HCT116 (cell line): Measurements from ENCODE around the gene LMNA. TPM values are rescaled to one million over a fixed set of nuclear protein-coding genes. Genes with fewer than 3 reads are reported as not detected.
"Not testable (repeated sequence)": the region's sequence is repeated elsewhere in the genome, so short reads cannot be mapped to it uniquely, and the experiment has no call there.

ENCODE experiments used
- ATAC-seq: fragments of 200-7000 bp; cut with Tn5 transposase; 2 replicates; pipeline ENCODE4 v1.9.1; 2020; ENCODE audit warnings: mild to moderate bottlenecking, moderate library complexity
- BruUV-seq: library from RNA; stranded (reverse); fragments of 400-500 nt; replicated peaks from 2 replicates; lab custom pipeline; 2021; lab: Mats Ljungman, UMichigan
- CTCF ChIA-PET: fragments of 300-600 bp; sonication (Branson Sonifier 250); formaldehyde crosslinking; loops from one replicate; lab custom pipeline; 2021; ENCODE audit warnings: antibody characterized with exemption; lab: Charles Lee
- POLR2A ChIA-PET: fragments of 300-600, 350-600 bp; sonication (Branson Sonifier 250); formaldehyde crosslinking; loops from one replicate; lab custom pipeline; 2021; ENCODE audit warnings: antibody characterized with exemption; lab: Charles Lee
- RAD21 ChIA-PET, 2 experiments: fragments of 300-600 bp; sonication (Branson Sonifier 250); formaldehyde crosslinking; loops; one replicate each; lab custom pipeline; 2023; ENCODE audit warnings: low total read pairs in 2 of 2; ENCODE audit not compliant: uncharacterized antibody in 2 of 2, unreplicated experiment in 2 of 2, low non-redundant PET in 1 of 2; lab: Charles Lee
- DNase-seq: peaks from one replicate; pipeline ENCODE4 v3.0.0-alpha.2; 2010; ENCODE audit warnings: low read depth, low spot score
- H2AFZ ChIP-seq: fragments of 200-600 bp; shearing (Covaris generic), sonication (generic); 2 replicates; pipeline ENCODE4 v1.6.1; 2017; ENCODE audit warnings: low read depth, mixed run types, mixed read lengths, antibody characterized with exemption, low read length; ENCODE audit not compliant: poor library complexity, severe bottlenecking
- H3K27ac ChIP-seq: 2 replicates; pipeline ENCODE4 v1.5.1; 2012; ENCODE audit warnings: low read depth, low read length
- H3K27me3 ChIP-seq: fragments of 200-600 bp; sonication (generic); 2 replicates; pipeline ENCODE4 v1.6.1; 2016; ENCODE audit warnings: mixed run types, low read length, mixed read lengths; ENCODE audit not compliant: insufficient read depth
- H3K36me3 ChIP-seq, 2 experiments: fragments of 200-500 bp in 1 of 2; fragments of 200-600 bp in 1 of 2; sonication (Bioruptor generic) in 1 of 2; sonication (generic) in 1 of 2; 2 replicates each; pipeline versions ENCODE4 v1.5.1 to v1.6.1; 2014 to 2016; ENCODE audit warnings: low read length in 2 of 2, inconsistent platforms in 1 of 2, mixed read lengths in 1 of 2, mixed run types in 1 of 2; ENCODE audit not compliant: insufficient read depth in 2 of 2, control insufficient read depth in 1 of 2
- H3K4me1 ChIP-seq, 2 experiments: fragments of 200-600 bp in 1 of 2; sonication (generic) in 1 of 2; 2 replicates each; pipeline versions ENCODE4 v1.5.1 to v1.6.1; 2012 to 2017; ENCODE audit warnings: low read length in 2 of 2, inconsistent platforms in 1 of 2, mild to moderate bottlenecking in 1 of 2, mixed read lengths in 1 of 2, mixed run types in 1 of 2, moderate library complexity in 1 of 2; ENCODE audit not compliant: insufficient read depth in 2 of 2, control insufficient read depth in 1 of 2
- H3K4me2 ChIP-seq: fragments of 200-600 bp; sonication (generic); 2 replicates; pipeline ENCODE4 v1.6.1; 2017; ENCODE audit warnings: mixed run types, low read length, mixed read lengths
- H3K4me3 ChIP-seq, 2 experiments: fragments of 200-600 bp in 1 of 2; sonication (generic) in 1 of 2; replicated peaks in 1 of 2; 2 replicates each; pipeline ENCODE4 v1.5.1; 2011 to 2016; ENCODE audit warnings: low read length in 2 of 2, control low read depth in 1 of 2, low read depth in 1 of 2, mild to moderate bottlenecking in 1 of 2, mixed read lengths in 1 of 2, mixed run types in 1 of 2
- H3K79me2 ChIP-seq: fragments of 200-600 bp; sonication (generic); 2 replicates; pipeline ENCODE4 v1.6.1; 2017; ENCODE audit warnings: mild to moderate bottlenecking, mixed run types, low read length, moderate library complexity, mixed read lengths; ENCODE audit not compliant: insufficient read depth
- H3K9ac ChIP-seq: fragments of 200-600 bp; sonication (generic); 2 replicates; pipeline ENCODE4 v1.6.1; 2016; ENCODE audit warnings: low read length, mixed read lengths
- H3K9me2 ChIP-seq: fragments of 200-600 bp; sonication (generic), shearing (Covaris generic); 2 replicates; pipeline ENCODE4 v1.6.1; 2017; ENCODE audit warnings: mixed run types, mild to moderate bottlenecking, moderate library complexity; ENCODE audit not compliant: insufficient read depth
- H3K9me3 ChIP-seq, 2 experiments: fragments of 200-500 bp in 1 of 2; fragments of 200-600 bp in 1 of 2; sonication (Bioruptor generic) in 1 of 2; sonication (generic) in 1 of 2; 2 replicates each; pipeline ENCODE4 v1.6.1; 2014 to 2017; ENCODE audit warnings: low read length in 2 of 2, mixed read lengths in 2 of 2, inconsistent platforms in 1 of 2, low read depth in 1 of 2, mild to moderate bottlenecking in 1 of 2, mixed run types in 1 of 2, moderate library complexity in 1 of 2; ENCODE audit not compliant: control insufficient read depth in 1 of 2, insufficient read depth in 1 of 2
- H4K20me1 ChIP-seq: fragments of 200-600 bp; sonication (generic), shearing (Covaris generic); 2 replicates; pipeline ENCODE4 v1.6.1; 2017; ENCODE audit warnings: mixed run types, mild to moderate bottlenecking, moderate library complexity; ENCODE audit not compliant: insufficient read depth
- ATF3 ChIP-seq: IDR thresholded peaks from 2 replicates; pipeline ENCODE4 v1.6.1; 2012
- EGR1 ChIP-seq: IDR thresholded peaks from 2 replicates; pipeline ENCODE4 v1.6.1; 2012; ENCODE audit warnings: low read depth
- ELF1 ChIP-seq: IDR thresholded peaks from 2 replicates; pipeline ENCODE4 v1.6.1; 2012; ENCODE audit warnings: low read depth, borderline replicate concordance
- EZH2 ChIP-seq: fragments of 200-600 bp; sonication (generic); IDR thresholded peaks from 2 replicates; pipeline ENCODE4 v1.6.1; 2017; ENCODE audit warnings: antibody characterized with exemption, mixed run types
- JUND ChIP-seq: IDR thresholded peaks from 2 replicates; pipeline ENCODE4 v1.6.1; 2012
- POLR2A ChIP-seq: IDR thresholded peaks from 2 replicates; pipeline ENCODE4 v1.7.0; 2011; ENCODE audit warnings: borderline replicate concordance; ENCODE audit not compliant: insufficient read depth, insufficient read length; ENCODE audit errors: extremely low read depth
- POLR2AphosphoS5 ChIP-seq: IDR thresholded peaks from 2 replicates; pipeline ENCODE4 v1.6.1; 2011; ENCODE audit warnings: mild to moderate bottlenecking, low read depth, low read length, moderate library complexity
- REST ChIP-seq: IDR thresholded peaks from 2 replicates; pipeline ENCODE4 v1.6.1; 2012; ENCODE audit warnings: low read depth
- SP1 ChIP-seq: IDR thresholded peaks from 2 replicates; pipeline ENCODE4 v1.6.1; 2012; ENCODE audit warnings: low read depth
- SRF ChIP-seq: IDR thresholded peaks from 2 replicates; pipeline ENCODE4 v1.6.1; 2012; ENCODE audit warnings: low read depth
- YY1 ChIP-seq: IDR thresholded peaks from 2 replicates; pipeline ENCODE4 v1.6.1; 2011; ENCODE audit warnings: low read length, low read depth, moderate library complexity, mild to moderate bottlenecking; ENCODE audit not compliant: insufficient replicate concordance; ENCODE audit errors: extremely low read depth
- ZFX ChIP-seq: fragments of 450-650 bp; IDR thresholded peaks from 2 replicates; pipeline ENCODE4 v1.6.1; 2017
- ZNF274 ChIP-seq: fragments of 200-500 bp; sonication (Bioruptor generic); IDR thresholded peaks from 2 replicates; pipeline ENCODE4 v1.6.1; 2014; ENCODE audit warnings: mild to moderate bottlenecking, low read depth, low read length, inconsistent platforms
- intact Hi-C: fragments of 100-400 bp; cut with micrococcal nuclease; formaldehyde crosslinking; loops from 2 replicates; pipeline ENCODE4 v1.10.0; 2022
- total RNA-seq: library from RNA; stranded (reverse); gene quantifications from one replicate; pipeline ENCODE4 v1.2.1, GENCODE V29; 2021; ENCODE audit not compliant: unreplicated experiment
- TF ChIP-seq, protein P1 (sequence below): IDR thresholded peaks from 2 replicates; pipeline ENCODE4 v1.6.1; 2011; ENCODE audit warnings: mild to moderate bottlenecking, low read length, moderate library complexity; ENCODE audit not compliant: insufficient replicate concordance; ENCODE audit errors: extremely low read depth

The LMNA gene
- total RNA-seq, 1 experiment from 2014 or later: 528 TPM

DNA sequence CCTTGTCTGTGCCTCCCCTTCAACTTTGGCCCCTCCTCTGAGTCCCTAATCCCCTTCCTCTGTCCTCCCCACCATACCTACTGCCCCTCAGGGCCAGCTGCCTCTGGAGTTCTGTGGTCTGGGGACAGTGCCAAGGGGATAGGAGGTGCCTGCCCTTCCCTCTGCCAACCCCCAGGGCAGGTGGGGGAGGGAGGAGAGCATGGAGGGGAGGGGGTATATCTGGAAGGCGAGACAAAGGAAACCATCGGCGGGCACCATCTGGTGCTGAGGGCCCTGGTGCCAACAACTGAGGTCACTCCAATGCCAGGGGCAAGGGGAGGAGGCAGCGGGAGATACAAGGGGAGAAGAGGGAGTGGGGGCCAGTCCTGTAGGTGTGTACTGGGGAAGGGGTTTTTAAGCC is 44.0 kb upstream of the LMNA start:
- POLR2A ChIA-PET: no interaction called here
- Histone ChIP-seq H3K79me2 (peaks cover 18% of the 10 kb centered on the region; the same call in 1 of the 2 replicates), H3K9me2 (no peaks in the 10 kb centered on the region), H2AFZ (no peak overlapping the region), H3K4me1 (peaks cover 0 to 14% of the 10 kb centered on the region in 2 experiments; a peak in 2 of 4 replicates), H3K9ac (no peak overlapping the region), H3K27me3 (no peaks in the 10 kb centered on the region), H3K27ac (no peak overlapping the region), H3K9me3 (no peaks in the 10 kb centered on the region), H3K4me2 (no peak overlapping the region), H4K20me1 (no peaks in the 10 kb centered on the region), H3K4me3 (no peak overlapping the region), H3K36me3 (peaks cover 21 to 31% of the 10 kb centered on the region in 2 experiments)
- TF ChIP-seq ATF3 (no peak), REST (no peak), SP1 (no peak), EGR1 (no peak), ZFX (no peak), ELF1 (no peak), ZNF274 (no peak), JUND (no peak), SRF (no peak), YY1 (no peak), POLR2AphosphoS5 (no peak), POLR2A (no peak), EZH2 (no peak)
- TF ChIP-seq, protein P1, sequence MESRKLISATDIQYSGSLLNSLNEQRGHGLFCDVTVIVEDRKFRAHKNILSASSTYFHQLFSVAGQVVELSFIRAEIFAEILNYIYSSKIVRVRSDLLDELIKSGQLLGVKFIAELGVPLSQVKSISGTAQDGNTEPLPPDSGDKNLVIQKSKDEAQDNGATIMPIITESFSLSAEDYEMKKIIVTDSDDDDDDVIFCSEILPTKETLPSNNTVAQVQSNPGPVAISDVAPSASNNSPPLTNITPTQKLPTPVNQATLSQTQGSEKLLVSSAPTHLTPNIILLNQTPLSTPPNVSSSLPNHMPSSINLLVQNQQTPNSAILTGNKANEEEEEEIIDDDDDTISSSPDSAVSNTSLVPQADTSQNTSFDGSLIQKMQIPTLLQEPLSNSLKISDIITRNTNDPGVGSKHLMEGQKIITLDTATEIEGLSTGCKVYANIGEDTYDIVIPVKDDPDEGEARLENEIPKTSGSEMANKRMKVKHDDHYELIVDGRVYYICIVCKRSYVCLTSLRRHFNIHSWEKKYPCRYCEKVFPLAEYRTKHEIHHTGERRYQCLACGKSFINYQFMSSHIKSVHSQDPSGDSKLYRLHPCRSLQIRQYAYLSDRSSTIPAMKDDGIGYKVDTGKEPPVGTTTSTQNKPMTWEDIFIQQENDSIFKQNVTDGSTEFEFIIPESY: no peak
- no TSS peak for BruUV-seq
- DNase-seq (no peak), ATAC-seq (no peak)
- RAD21 ChIA-PET: no interaction called here
- CTCF ChIA-PET: no interaction called here
- intact Hi-C loops: no loop called here

DNA sequence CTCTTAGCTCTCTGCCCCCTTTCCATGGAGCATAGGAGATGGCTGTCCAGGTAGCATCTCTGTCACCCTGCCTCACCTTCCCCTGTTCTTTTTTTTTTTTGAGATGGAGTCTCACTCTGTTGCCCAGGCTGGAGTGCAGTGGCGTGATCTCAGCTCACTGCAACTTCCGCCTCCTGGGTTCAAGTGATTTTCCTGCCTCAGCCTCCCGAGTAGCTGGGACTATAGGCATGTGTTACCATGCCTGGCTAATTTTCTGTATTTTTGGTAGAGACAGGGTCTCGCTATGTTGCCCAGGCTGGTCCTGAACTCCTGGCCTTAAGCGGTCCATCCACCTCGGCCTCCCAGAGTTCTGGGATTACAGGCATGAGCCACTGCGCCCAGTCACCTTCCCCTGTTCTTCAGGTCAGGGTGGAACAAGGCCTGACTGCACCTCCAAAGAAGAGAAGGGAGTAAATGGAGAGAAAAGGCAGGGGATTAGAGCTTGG is 43.1 kb upstream of the LMNA start:
- H3K9me2 ChIP-seq, intact Hi-C loops, POLR2A ChIA-PET, H3K27ac ChIP-seq, CTCF ChIA-PET, RAD21 ChIA-PET, DNase-seq, H3K4me2 ChIP-seq, H3K27me3 ChIP-seq, H3K9me3 ChIP-seq, H3K9ac ChIP-seq, H4K20me1 ChIP-seq, BruUV-seq, H2AFZ ChIP-seq, ATAC-seq, H3K4me3 ChIP-seq: not testable (repeated sequence)
- H3K4me1 ChIP-seq: peaks cover 0 to 11% of the 10 kb centered on the region in 2 experiments; a peak in 2 of 4 replicates
- peaks cover 21 to 31% of the 10 kb centered on the region in 2 experiments for H3K36me3 ChIP-seq
- peaks cover 12% of the 10 kb centered on the region; the same call in 1 of the 2 replicates for H3K79me2 ChIP-seq
